Epithelial cell of prostate (primary cell): ENCODE results near the gene RAPGEF2.
A peak's percentile ranks its signal among the peaks of the same experiment; 100 is the strongest.
"Not testable (repeated sequence)": the region's sequence is repeated elsewhere in the genome, so short reads cannot be mapped to it uniquely, and the experiment has no call there.

Experiments
- DNase-seq: peaks from one replicate; pipeline ENCODE4 v3.0.0-alpha.2; 2011; ENCODE audit warnings: low read depth, low spot score
- H3K27ac ChIP-seq: fragments of 450-650 bp; 2 replicates; pipeline ENCODE4 v1.5.1; 2017; ENCODE audit warnings: mild to moderate bottlenecking

Gene RAPGEF2, protein sequence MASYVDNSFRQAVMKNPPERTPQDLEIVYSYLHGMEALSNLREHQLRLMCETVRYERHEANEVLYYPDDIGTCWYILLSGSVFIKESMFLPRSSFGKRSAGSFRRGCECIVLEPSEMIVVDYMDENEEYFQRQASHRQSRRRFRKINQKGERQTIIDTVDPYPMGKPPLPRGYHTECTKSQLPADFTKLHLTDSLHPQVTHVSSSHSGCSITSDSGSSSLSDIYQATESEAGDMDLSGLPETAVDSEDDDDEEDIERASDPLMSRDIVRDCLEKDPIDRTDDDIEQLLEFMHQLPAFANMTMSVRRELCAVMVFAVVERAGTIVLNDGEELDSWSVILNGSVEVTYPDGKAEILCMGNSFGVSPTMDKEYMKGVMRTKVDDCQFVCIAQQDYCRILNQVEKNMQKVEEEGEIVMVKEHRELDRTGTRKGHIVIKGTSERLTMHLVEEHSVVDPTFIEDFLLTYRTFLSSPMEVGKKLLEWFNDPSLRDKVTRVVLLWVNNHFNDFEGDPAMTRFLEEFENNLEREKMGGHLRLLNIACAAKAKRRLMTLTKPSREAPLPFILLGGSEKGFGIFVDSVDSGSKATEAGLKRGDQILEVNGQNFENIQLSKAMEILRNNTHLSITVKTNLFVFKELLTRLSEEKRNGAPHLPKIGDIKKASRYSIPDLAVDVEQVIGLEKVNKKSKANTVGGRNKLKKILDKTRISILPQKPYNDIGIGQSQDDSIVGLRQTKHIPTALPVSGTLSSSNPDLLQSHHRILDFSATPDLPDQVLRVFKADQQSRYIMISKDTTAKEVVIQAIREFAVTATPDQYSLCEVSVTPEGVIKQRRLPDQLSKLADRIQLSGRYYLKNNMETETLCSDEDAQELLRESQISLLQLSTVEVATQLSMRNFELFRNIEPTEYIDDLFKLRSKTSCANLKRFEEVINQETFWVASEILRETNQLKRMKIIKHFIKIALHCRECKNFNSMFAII (N-terminal part only)

DNA sequence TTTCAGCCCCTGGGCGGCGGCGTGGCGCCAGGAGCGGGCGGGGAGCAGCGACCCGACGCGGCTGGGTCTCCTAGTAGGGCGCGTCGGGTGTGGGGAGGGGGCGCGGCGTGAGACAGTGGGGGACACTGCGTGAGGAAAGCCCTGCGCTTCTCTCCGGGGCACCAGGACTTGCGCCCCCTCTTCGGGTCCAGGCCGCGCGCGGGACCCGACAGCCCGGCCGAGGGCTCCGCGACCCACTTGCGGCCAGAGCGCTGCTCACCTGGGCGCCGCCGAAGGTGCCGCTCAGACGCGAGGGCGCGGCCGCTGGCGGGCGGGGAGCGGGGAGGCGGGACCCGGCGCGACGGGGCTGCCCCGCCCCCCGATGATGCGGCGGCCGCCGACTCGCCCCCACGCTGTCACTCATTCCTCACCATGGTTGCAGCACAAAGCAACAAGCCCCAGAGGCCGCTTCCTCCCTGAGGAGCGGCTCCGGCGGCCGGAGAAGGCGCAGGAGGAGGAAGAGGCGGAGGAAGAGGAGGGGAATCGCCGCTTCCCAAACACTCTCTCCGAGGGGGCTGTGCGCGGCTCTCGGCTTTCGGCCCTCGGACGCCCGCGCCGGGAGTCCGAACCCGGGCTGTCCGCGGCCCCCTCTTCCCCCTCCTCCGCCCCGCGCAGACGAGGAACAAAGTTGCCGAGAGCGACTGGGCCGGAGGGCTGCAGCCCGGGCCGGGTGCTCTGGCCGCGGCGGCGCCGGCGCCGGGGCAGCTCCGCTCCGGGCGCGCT lies at the start of gene RAPGEF2:
Gene RAPGEF2 (plus strand): TSS at position 458 of the 762 bp plus-strand sequence. CDS start 1,084 bp downstream, outside the sequence.
- peak; percentile 83 for DNase-seq
- peak within 1 kb of the TSS; percentile 90 for H3K27ac ChIP-seq

GRCh38 chr4:159055833-159056232 lies 47.0 kb upstream of the RAPGEF2 start:
- no peak for DNase-seq
- no peak overlapping the region for H3K27ac ChIP-seq

DNA sequence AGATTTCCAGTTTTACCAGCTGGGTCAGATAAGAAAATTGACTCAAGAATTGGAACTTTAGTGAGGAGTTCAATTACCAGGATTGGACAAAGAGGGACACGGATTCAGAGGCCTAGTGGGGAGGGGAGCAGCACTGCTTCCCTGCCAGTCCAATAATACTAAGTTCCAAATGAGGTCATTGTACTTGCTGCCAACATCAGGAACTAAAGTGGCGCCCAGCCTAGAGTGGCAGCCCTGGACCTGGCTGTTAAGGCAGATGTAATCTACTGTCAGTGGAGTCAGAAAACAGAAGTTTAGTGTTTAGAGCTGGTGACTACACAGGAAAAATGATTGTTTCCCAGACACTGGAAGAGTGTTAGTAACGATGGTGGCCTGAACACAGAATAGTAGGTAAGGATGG lies 42.7 kb upstream of the RAPGEF2 start:
- DNase-seq: no peak

DNA sequence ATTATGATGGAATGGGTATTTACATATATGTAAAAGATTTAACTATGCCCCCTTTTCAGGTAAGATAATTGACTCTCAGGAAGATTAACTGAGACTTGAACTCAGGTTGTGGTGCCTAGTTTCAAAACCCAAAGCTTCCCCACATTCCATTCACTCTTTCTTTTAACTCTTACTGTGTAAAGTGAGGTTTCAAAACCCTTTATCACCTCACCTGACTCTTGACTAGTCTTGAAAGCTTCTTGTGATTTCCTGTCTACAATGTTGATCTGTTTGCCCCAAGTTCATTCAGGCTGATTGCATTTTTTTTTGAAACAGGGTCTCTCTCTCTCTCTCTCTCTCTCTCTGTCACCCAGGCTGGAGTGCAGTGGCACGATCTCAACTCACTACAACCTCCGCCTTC lies 40.5 kb upstream of the RAPGEF2 start:
- no peak for DNase-seq
- H3K27ac ChIP-seq: no peak overlapping the region

More for the DNA sequence above, 42.7 kb upstream of the RAPGEF2 start:
- H3K27ac ChIP-seq: no peak overlapping the region

- H3K27ac ChIP-seq: no peak overlapping the region
- DNase-seq: no peak
These were observed 37.2 kb upstream of the RAPGEF2 start for GRCh38 chr4:159065513-159066240.

- H3K27ac ChIP-seq, DNase-seq: not testable (repeated sequence)
These were observed 34.7 kb upstream of the RAPGEF2 start for GRCh38 chr4:159068139-159068538.

DNA sequence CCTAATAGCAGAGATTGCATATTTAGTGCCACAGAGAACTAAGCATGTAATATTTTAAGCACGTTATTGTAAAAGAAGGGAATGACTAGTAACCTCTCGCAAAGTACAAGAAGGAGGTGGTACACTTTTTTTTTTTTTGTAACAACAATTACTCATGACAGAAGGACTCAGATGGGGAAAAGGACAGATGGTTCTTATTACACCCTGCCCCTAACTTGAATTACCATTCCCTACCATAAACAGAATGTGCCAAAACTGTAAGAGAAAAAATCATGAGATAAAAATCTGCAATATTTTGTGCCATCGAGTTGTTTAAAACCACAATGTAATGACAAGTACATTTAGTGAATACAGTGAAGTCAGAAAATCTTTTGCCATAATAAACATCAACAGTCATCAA lies 33.0 kb upstream of the RAPGEF2 start:
- no peak for DNase-seq
- H3K27ac ChIP-seq: no peak overlapping the region

DNA sequence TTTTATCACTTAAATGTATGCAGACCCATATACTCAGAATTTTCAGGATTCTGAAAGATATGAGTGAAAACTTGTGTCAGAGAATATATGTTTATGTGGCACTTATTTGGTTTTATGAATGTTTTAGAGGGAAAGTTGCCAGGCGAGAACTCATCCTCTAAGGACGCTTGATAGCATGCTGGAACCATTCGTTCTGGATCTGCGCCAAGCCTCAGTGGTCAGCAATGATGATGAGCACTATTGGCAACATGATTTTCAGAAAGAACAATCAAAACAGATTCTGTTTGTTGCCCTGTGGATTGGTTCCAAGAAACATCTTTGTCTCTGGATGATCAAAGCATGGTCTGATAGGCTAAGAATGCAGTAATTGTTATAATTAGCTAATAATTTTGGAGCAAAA lies 32.1 kb upstream of the RAPGEF2 start:
- peak overlapping the region; percentile 83 for H3K27ac ChIP-seq
- DNase-seq: no peak

DNA sequence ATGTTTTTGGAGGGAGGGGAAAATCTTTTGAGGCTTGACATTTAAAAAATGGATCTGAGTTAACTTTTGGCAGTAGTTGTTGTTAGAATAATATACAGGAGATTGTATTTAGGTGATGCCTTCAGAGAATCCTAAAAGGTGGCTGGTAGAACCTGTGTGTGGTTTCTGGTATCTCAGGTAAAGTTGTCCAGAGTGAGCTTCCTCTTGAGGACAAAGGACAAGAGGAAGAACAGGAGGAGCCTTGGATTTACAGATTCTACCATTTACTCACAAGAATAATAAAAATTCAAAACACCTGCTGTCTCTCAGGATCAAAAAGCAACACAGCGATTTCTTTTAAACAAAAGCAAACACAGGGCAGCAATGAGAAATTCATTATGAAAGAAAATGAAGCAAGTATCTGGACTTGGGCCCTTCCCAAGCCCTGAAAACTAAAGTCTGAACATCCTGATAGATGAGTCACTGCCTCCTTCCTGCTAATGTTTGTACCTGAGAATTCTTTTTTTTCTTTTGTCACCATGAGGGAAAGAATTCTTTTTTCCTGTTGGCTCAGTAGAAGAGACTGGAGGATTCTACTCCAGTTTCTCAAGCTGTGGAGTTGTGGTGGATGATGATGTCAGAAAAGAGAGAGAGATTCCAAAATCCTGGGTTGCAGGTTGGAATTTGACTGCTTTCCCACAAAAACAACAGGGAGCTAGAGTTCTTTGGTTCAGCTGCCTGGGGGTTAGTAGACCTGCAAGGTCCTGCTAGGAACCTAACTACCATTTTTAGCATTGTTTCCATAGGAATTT lies 31.5 kb upstream of the RAPGEF2 start:
- no peak for DNase-seq
- H3K27ac ChIP-seq: peak overlapping the region; percentile 83

DNA sequence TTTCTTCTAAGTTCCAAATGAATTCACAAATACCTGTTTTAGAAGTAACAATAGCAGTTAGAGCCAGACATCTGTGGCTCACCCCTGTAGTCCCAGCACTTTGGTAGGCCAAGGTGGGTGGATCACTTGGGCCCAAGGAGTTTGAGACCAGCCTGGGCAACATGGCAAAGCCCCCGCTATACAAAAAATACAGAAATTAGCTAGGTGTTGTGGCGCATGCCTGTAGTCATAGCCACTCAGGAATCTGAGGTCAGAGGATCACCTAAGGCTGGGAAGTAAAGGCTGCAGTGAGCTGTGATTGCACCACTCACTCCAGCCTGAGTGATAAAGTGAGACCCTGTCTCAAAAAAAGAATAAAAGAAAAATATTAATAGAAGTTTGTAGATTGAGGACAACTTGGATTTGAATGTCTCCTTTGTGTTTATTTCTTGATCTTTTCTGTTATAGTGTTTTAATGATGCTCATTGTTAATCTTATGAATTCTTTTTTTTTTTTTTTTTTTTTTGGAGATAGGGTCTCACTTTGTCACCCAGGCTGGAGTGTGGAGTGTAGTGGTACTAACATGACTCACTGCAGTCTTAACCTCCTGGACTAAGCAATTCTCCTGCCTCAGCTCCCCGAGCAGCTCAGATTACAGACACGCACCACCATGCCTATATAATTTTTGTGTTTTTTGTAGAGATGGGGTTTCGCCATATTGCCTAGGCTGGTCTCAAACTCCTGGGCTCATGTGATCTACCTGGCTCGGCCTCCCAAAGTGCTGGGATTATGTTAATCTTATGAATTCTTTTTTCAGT lies 30.7 kb upstream of the RAPGEF2 start:
- peak overlapping the region; percentile 83 for H3K27ac ChIP-seq
- no peak for DNase-seq

GRCh38 chr4:159075531-159075932 lies 27.3 kb upstream of the RAPGEF2 start:
- DNase-seq: no peak
- peak overlapping the region; percentile 7 for H3K27ac ChIP-seq

DNA sequence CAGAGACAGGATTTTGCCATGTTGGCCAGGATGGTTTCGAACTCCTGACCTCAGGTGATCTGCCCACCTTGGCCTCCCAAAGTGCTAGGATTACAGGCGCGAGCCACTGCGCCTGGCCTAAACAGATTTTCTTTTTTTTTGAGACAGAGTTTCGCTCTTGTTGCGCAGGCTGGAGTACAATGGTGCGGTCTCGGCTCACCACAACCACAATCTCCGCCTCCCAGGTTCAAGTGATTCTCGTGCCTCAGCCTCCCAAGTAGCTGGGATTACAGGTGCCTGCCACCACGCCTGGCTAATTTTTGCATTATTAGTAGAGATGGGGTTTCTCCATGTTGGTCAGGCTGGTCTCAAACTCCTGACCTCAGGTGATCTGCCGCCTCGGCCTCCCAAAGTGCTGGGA lies 25.9 kb upstream of the RAPGEF2 start:
- not testable (repeated sequence) for DNase-seq

DNA sequence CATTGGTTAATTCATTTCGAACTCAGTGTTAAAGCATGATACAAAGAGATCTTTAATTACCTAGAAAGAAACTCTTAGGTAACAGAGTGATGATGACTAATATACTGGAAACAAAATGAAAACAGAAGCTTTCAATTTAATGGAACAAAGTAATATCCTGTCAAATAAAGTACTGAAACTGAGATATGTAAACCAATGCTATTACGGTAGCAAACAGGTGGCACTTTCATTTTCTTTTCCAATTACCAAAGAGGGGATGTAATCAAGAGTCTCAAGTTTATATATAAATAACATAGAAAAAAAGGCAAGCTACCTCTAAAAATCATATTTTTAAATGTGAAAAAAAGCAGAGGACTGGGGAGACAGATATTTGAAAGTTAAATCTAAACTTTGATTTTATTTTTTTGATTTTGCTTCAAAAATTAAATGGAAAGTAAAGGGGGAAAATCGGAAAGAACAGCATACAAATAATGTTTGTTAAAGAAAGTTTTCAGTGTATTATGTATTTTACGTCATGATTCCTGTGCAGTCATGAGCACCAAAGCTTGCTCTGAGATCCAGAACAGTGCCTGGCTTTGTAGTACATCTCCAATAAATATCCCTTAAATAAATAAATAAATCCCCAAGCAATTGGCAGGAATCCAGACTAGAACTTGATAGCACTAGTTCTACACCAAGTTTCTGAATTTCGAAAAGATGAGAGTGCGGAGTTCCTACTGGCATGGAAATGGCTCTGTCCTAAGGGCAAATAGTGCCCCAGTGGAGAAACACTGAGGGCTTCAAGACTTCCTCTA lies 25.0 kb upstream of the RAPGEF2 start:
- H3K27ac ChIP-seq: peak overlapping the region; percentile 45
- DNase-seq: no peak

More for the DNA sequence above, 25.9 kb upstream of the RAPGEF2 start:
- H3K27ac ChIP-seq: not testable (repeated sequence)

DNA sequence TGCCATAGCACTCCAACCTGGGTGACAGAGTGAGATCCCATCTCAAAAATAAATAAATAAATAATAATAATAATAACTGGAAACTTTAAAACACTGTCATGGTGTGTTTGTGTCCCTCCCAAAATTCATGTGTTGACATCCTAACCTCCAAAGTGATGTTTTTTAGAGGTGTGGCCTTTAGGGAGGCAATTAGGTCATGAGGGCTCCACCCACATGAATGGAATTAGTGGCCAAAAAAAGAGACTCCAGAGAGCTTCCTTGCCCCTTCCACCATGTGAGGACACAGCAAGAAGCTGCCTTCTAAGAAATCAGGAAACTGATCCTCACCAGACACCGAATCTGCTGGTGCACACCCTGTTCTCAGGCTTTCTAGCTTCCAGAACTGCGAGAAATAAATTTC lies 23.8 kb upstream of the RAPGEF2 start:
- no peak overlapping the region for H3K27ac ChIP-seq
- DNase-seq: no peak

- no peak for DNase-seq
- H3K27ac ChIP-seq: no peak overlapping the region
These were observed 16.3 kb upstream of the RAPGEF2 start for GRCh38 chr4:159086606-159087005.

- H3K27ac ChIP-seq: no peak overlapping the region
- DNase-seq: no peak
These were observed 12.6 kb upstream of the RAPGEF2 start for GRCh38 chr4:159090255-159090654.

DNA sequence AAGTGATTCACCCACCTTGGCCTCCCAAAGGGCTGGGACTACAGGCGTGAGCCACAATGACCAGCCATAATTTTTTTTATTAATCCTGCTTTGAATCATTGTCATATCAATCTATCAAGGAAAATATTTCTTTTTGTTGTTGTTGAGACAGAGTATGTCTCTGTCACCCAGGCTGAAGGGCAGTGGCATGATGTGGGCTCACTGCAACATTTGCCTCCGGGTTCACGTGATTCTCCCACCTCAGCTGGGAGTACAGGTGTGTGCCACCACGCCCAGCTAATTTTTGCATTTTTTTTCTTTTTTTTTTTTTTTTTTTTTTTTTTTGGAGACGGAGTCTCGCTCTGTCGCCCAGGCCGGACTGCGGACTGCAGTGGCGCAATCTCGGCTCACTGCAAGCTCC lies 8.7 kb upstream of the RAPGEF2 start:
- DNase-seq, H3K27ac ChIP-seq: not testable (repeated sequence)
